H1 (cell line): ENCODE measurements around the gene NQO2. TPM values are rescaled to one million over a fixed set of nuclear protein-coding genes. Genes with fewer than 3 reads are reported as not detected.

Experiments
- CTCF ChIA-PET: fragments of 300-600 bp; sonication (Branson Sonifier 250); formaldehyde crosslinking; loops from one replicate; lab custom pipeline; 2021; ENCODE audit not compliant: partially characterized antibody; lab: Charles Lee
- POLR2A ChIA-PET: fragments of 300-600 bp; sonication (Branson Sonifier 250); formaldehyde crosslinking; loops from one replicate; lab custom pipeline; 2021; ENCODE audit warnings: inconsistent platforms; ENCODE audit not compliant: partially characterized antibody; lab: Charles Lee
- DNase-seq, 2 experiments: peaks; one replicate each; pipeline versions ENCODE4 v3.0.0 to v3.0.0-alpha.2; 2010 to 2022; ENCODE audit warnings: low spot score in 2 of 2, low read depth in 1 of 2, mixed read lengths in 1 of 2
- FAIRE-seq: peaks from 2 replicates; lab custom pipeline; 2011; peaks lifted over from hg19 to GRCh38; lab: Jason Lieb, UNC
- H2AFZ ChIP-seq: 2 replicates; pipeline ENCODE4 v1.8.1; 2012; ENCODE audit warnings: low read length, inconsistent platforms
- H2AK5ac ChIP-seq: 2 replicates; pipeline ENCODE4 v1.6.1; 2013; ENCODE audit warnings: low read depth, low read length
- H2BK120ac ChIP-seq: replicated peaks from 2 replicates; pipeline ENCODE3; 2013; ENCODE audit warnings: low read depth, low read length, inconsistent platforms
- H2BK12ac ChIP-seq: 2 replicates; pipeline ENCODE4 v1.6.1; 2013; ENCODE audit warnings: low read depth, low read length
- H2BK15ac ChIP-seq: 2 replicates; pipeline ENCODE4 v1.6.1; 2013; ENCODE audit warnings: low read length
- H2BK20ac ChIP-seq: 2 replicates; pipeline ENCODE4 v1.6.1; 2013; ENCODE audit warnings: low read length
- H2BK5ac ChIP-seq: 2 replicates; pipeline ENCODE4 v1.6.1; 2013; ENCODE audit warnings: low read depth, low read length
- H3K14ac ChIP-seq: 2 replicates; pipeline ENCODE4 v1.6.1; 2013; ENCODE audit warnings: inconsistent platforms; ENCODE audit not compliant: insufficient read length
- H3K18ac ChIP-seq: 2 replicates; pipeline ENCODE4 v1.6.1; 2013; ENCODE audit warnings: low read length; ENCODE audit errors: extremely low read depth
- H3K23ac ChIP-seq: 2 replicates; pipeline ENCODE4 v1.6.1; 2013; ENCODE audit warnings: inconsistent platforms; ENCODE audit not compliant: insufficient read length
- H3K23me2 ChIP-seq: 2 replicates; pipeline ENCODE4 v1.6.1; 2013; ENCODE audit warnings: low read depth, low read length
- H3K27ac ChIP-seq: 2 replicates; pipeline ENCODE4 v1.6.1; 2011; ENCODE audit warnings: low read depth, low read length, inconsistent platforms
- H3K27me3 ChIP-seq, 4 experiments: replicated peaks in 1 of 4; 1 replicate in 1 of 4; 2 replicates in 3 of 4; pipeline versions ENCODE4 v1.6.1 to v1.8.1; 2011 to 2013; ENCODE audit warnings: low read length in 3 of 4, mild to moderate bottlenecking in 3 of 4, inconsistent platforms in 2 of 4, mixed read lengths in 2 of 4, moderate library complexity in 1 of 4; ENCODE audit not compliant: control insufficient read depth in 3 of 4, insufficient read depth in 3 of 4; ENCODE audit errors: extremely low read depth in 1 of 4
- H3K36me3 ChIP-seq, 4 experiments: 2 replicates each; pipeline versions ENCODE4 v1.6.1 to v1.8.1; 2011 to 2013; ENCODE audit warnings: mild to moderate bottlenecking in 4 of 4, low read length in 3 of 4, moderate library complexity in 2 of 4, control low read depth in 1 of 4, inconsistent platforms in 1 of 4; ENCODE audit not compliant: insufficient read depth in 4 of 4, control insufficient read depth in 2 of 4
- H3K4ac ChIP-seq: replicated peaks from 2 replicates; pipeline ENCODE3; 2013; ENCODE audit warnings: low read length, low read depth, mixed read lengths, inconsistent platforms; ENCODE audit not compliant: insufficient read length
- H3K4me1 ChIP-seq, 4 experiments: replicated peaks in 1 of 4; 1 replicate in 1 of 4; 2 replicates in 3 of 4; pipeline versions ENCODE4 v1.6.1 to v1.8.1; 2011 to 2013; ENCODE audit warnings: low read length in 3 of 4, inconsistent platforms in 2 of 4, mixed read lengths in 1 of 4; ENCODE audit not compliant: insufficient read depth in 4 of 4, control insufficient read depth in 3 of 4
- H3K4me2 ChIP-seq, 2 experiments: 2 replicates each; pipeline versions ENCODE4 v1.6.1 to v1.8.1; 2011 to 2013; ENCODE audit warnings: low read depth in 2 of 2, low read length in 2 of 2, control low read depth in 1 of 2, inconsistent platforms in 1 of 2, mild to moderate bottlenecking in 1 of 2; ENCODE audit not compliant: insufficient read depth in 1 of 2
- H3K4me3 ChIP-seq, 4 experiments: fragments of 200-600, 300-600 bp in 1 of 4; sonication (generic), shearing (Covaris generic), sonication (Bioruptor Twin) in 1 of 4; 2 replicates each; pipeline versions ENCODE4 v1.5.1 to v1.8.1; 2011 to 2016; ENCODE audit warnings: low read length in 4 of 4, low read depth in 3 of 4, control low read depth in 2 of 4, inconsistent platforms in 2 of 4, mild to moderate bottlenecking in 2 of 4, mixed read lengths in 1 of 4, moderate library complexity in 1 of 4; ENCODE audit not compliant: insufficient read depth in 2 of 4; ENCODE audit errors: extremely low read depth in 1 of 4
- H3K56ac ChIP-seq: replicated peaks from 2 replicates; pipeline ENCODE3; 2013; ENCODE audit warnings: low read depth, mild to moderate bottlenecking, mixed read lengths, low read length, inconsistent platforms; ENCODE audit not compliant: insufficient read length
- H3K79me1 ChIP-seq: 2 replicates; pipeline ENCODE4 v1.6.1; 2013; ENCODE audit warnings: low read depth, low read length, control low read depth
- H3K79me2 ChIP-seq, 2 experiments: 2 replicates each; pipeline versions ENCODE4 v1.6.1 to v1.8.1; 2012 to 2013; ENCODE audit warnings: low read length in 2 of 2, mild to moderate bottlenecking in 2 of 2, inconsistent platforms in 1 of 2; ENCODE audit not compliant: insufficient read depth in 2 of 2, control insufficient read depth in 1 of 2
- H3K9ac ChIP-seq, 4 experiments: replicated peaks in 1 of 4; 1 replicate in 1 of 4; 2 replicates in 3 of 4; pipeline versions ENCODE4 v1.6.1 to v1.8.1; 2011 to 2013; ENCODE audit warnings: low read depth in 3 of 4, low read length in 3 of 4, control low read depth in 2 of 4, mild to moderate bottlenecking in 2 of 4, moderate library complexity in 2 of 4, inconsistent platforms in 1 of 4; ENCODE audit errors: extremely low read depth in 1 of 4
- H3K9me3 ChIP-seq, 2 experiments: 2 replicates each; pipeline versions ENCODE4 v1.6.1 to v1.8.1; 2012 to 2013; ENCODE audit warnings: mild to moderate bottlenecking in 2 of 2, moderate library complexity in 2 of 2, control low read depth in 1 of 2, inconsistent platforms in 1 of 2, low read depth in 1 of 2, low read length in 1 of 2, mixed read lengths in 1 of 2; ENCODE audit not compliant: insufficient read depth in 2 of 2
- H4K20me1 ChIP-seq, 2 experiments: replicated peaks in 1 of 2; 2 replicates each; pipeline versions ENCODE3 to v1.8.1; 2011 to 2013; ENCODE audit warnings: inconsistent platforms in 2 of 2, low read length in 2 of 2, mild to moderate bottlenecking in 1 of 2; ENCODE audit not compliant: insufficient read depth in 2 of 2, control insufficient read depth in 1 of 2
- H4K5ac ChIP-seq: 2 replicates; pipeline ENCODE4 v1.6.1; 2013; ENCODE audit warnings: low read length, low read depth, mixed read lengths, inconsistent platforms; ENCODE audit not compliant: insufficient read length
- H4K8ac ChIP-seq: 2 replicates; pipeline ENCODE4 v1.8.0; 2013; ENCODE audit warnings: mild to moderate bottlenecking, moderate library complexity, low read length, inconsistent platforms; ENCODE audit not compliant: insufficient read depth; ENCODE audit errors: extremely low read depth
- H4K91ac ChIP-seq: replicated peaks from 2 replicates; pipeline ENCODE3; 2013; ENCODE audit warnings: low read length, mixed read lengths, inconsistent platforms; ENCODE audit not compliant: insufficient read length
- CBX5 ChIP-seq: fragments of 300-800, 300-1000 bp; sonication (generic); IDR thresholded peaks from 2 replicates; pipeline ENCODE4 v1.7.1; 2016; ENCODE audit warnings: antibody characterized with exemption, low read length, low read depth
- CEBPB ChIP-seq: IDR thresholded peaks from 2 replicates; pipeline ENCODE4 v1.6.1; 2012; ENCODE audit warnings: low read depth, low read length
- CHD2 ChIP-seq: IDR thresholded peaks from 2 replicates; pipeline ENCODE4 v1.6.1; 2012; ENCODE audit warnings: low read length, improper control_type of control experiment
- CTBP2 ChIP-seq: IDR thresholded peaks from 2 replicates; pipeline ENCODE4 v1.7.0; 2011; ENCODE audit warnings: borderline replicate concordance, mild to moderate bottlenecking, moderate library complexity, mixed read lengths, low read length; ENCODE audit not compliant: insufficient read depth, insufficient read length
- JUND ChIP-seq: IDR thresholded peaks from 2 replicates; pipeline ENCODE4 v1.6.1; 2011; ENCODE audit warnings: mild to moderate bottlenecking, improper control_type of control experiment, low read length
- KDM1A ChIP-seq: fragments of 200-600, 300-600 bp; sonication (generic); IDR thresholded peaks from 2 replicates; pipeline ENCODE4 v1.7.1; 2016; ENCODE audit warnings: mild to moderate bottlenecking, low read length, borderline replicate concordance
- KDM5A ChIP-seq: fragments of 200-600 bp; IDR thresholded peaks from 2 replicates; pipeline ENCODE4 v1.7.1; 2012; ENCODE audit warnings: mild to moderate bottlenecking, low read length, inconsistent platforms, mixed read lengths
- RAD21 ChIP-seq, 2 experiments: IDR thresholded peaks in 1 of 2; conservative IDR thresholded peaks in 1 of 2; 2 replicates each; pipeline ENCODE4 v1.6.1; 2011; ENCODE audit warnings: low read depth in 2 of 2, low read length in 2 of 2, improper control_type of control experiment in 1 of 2, inconsistent platforms in 1 of 2, mild to moderate bottlenecking in 1 of 2, moderate library complexity in 1 of 2
- RBBP5 ChIP-seq: IDR thresholded peaks from 2 replicates; pipeline ENCODE4 v1.7.1; 2012; ENCODE audit warnings: low read depth, mild to moderate bottlenecking, inconsistent platforms, low read length, moderate library complexity, borderline replicate concordance
- RNF2 ChIP-seq: fragments of 200-900, 300-1000 bp; sonication (generic); IDR thresholded peaks from 2 replicates; pipeline ENCODE4 v1.7.1; 2016; ENCODE audit warnings: borderline replicate concordance, low read depth, mild to moderate bottlenecking, antibody characterized with exemption, low read length; ENCODE audit not compliant: poor library complexity, severe bottlenecking; ENCODE audit errors: missing control alignments
- SUZ12 ChIP-seq: fragments of 200-600 bp; sonication (generic); IDR thresholded peaks from 2 replicates; pipeline ENCODE4 v1.6.1; 2012; ENCODE audit warnings: mild to moderate bottlenecking, inconsistent platforms, low read length, moderate library complexity, mixed read lengths
- TAF7 ChIP-seq: optimal IDR thresholded peaks from 2 replicates; pipeline ENCODE3; 2011; ENCODE audit warnings: low read depth, mild to moderate bottlenecking, inconsistent platforms, low read length, moderate library complexity, borderline replicate concordance
- WGBS, 2 experiments: shearing (Covaris generic) in 1 of 2; methylation state at CpG; one replicate each; pipeline versions ENCODE4 v1.1.6 to v1.1.7; 2013 to 2015; ENCODE audit warnings: low lambda C conversion rate in 2 of 2, mixed read lengths in 2 of 2, inconsistent platforms in 1 of 2, low coverage in 1 of 2, missing lambda C conversion rate in 1 of 2; ENCODE audit not compliant: insufficient replicate concordance in 2 of 2, insufficient coverage in 1 of 2, insufficient read length in 1 of 2; ENCODE audit errors: extremely low coverage in 1 of 2, missing lambda C conversion rate in 1 of 2; 5-methylcytosine and 5-hydroxymethylcytosine counted together
- polyA plus RNA-seq, 7 experiments: library from polyadenylated mRNA; depleted of rRNA in 3 of 7; stranded (reverse) in 5 of 7; unstranded in 2 of 7; fragments of >200 nt in 5 of 7; fragments of 200-250 nt in 2 of 7; gene quantifications; 1 replicate in 5 of 7; 2 replicates in 1 of 7; 4 replicates in 1 of 7; pipeline versions ENCODE4 v1.2.1 to v1.2.3, GENCODE V29; 2011 to 2013; ENCODE audit warnings: missing spikeins in 2 of 7, mixed read lengths in 2 of 7
- total RNA-seq: library from RNA; stranded (reverse); fragmentation: NEBNext Ultra II Directional; extraction: Animal tissue kit (Norgen Biotek cat#: 25700); gene quantifications from 2 replicates; pipeline ENCODE4 v1.2.1, GENCODE V29; 2021

Gene NQO2
- total and polyA plus RNA-seq, 2 of the 8 experiments (the other 6 are each of a cell fraction or from before 2014, with no cell fraction given) = 135 to 168 TPM

- Histone ChIP-seq H2BK20ac (no peak overlapping the region), H2AK5ac (no peak overlapping the region), H3K4me1 (peaks cover 7 to 24% (median 12%) of the 10 kb centered on the region in 4 experiments; a peak in 6 of 7 replicates), H3K79me2 (no peaks in the 10 kb centered on the region), H3K23me2 (peaks cover 4% of the 10 kb centered on the region), H4K5ac (no peak overlapping the region), H2BK12ac (no peak overlapping the region; the same call in 1 of the 2 replicates), H3K14ac (no peak overlapping the region), H3K79me1 (no peaks in the 10 kb centered on the region), H2AFZ (no peak overlapping the region), H4K8ac (no peak overlapping the region), H3K18ac (peak overlapping the region; percentile 71; the same call in 1 of the 2 replicates), H3K9me3 (no peaks in the 10 kb centered on the region), H3K4me2 (peak overlapping the region in 1 of 2 experiments; percentile 88; a peak in 2 of 4 replicates), H2BK15ac (no peak overlapping the region), H3K36me3 (no peaks in the 10 kb centered on the region), H3K23ac (no peak overlapping the region), H3K9ac (no peak overlapping the region), H3K27ac (peak overlapping the region; percentile 99), H2BK5ac (peak overlapping the region; percentile 96), H4K91ac (no peak overlapping the region), H3K4ac (no peak overlapping the region), H3K27me3 (no peaks in the 10 kb centered on the region), H3K4me3 (no peak overlapping the region), H2BK120ac (no peak overlapping the region), H4K20me1 (no peaks in the 10 kb centered on the region), H3K56ac (no peak overlapping the region)
- WGBS, 2 experiments = 87% methylated on average over 10 of the region's 10 CpGs; no CpG with 5 or more reads in 1 of the 2 experiments
- ChIA-PET CTCF (interaction anchor here (0.8 to 7.3 kb wide), 11 partner anchors 19 to 260 kb away, joined by 3 to 142 read pairs (median 4); no protein-coding TSS in a partner anchor), POLR2A (interaction anchor here (0.9 to 5.0 kb wide), 15 partner anchors 10 to 237 kb away, joined by 3 to 47 read pairs (median 6); partner anchors contain the start of genes NQO2, RIPK1 and SERPINB6)
- FAIRE-seq (no peak), DNase-seq (no peak)
- TF ChIP-seq CEBPB (no peak), KDM5A (no peak), TAF7 (no peak), CBX5 (no peak), RBBP5 (no peak), CHD2 (no peak), CTBP2 (no peak), JUND (no peak), SUZ12 (no peak), RNF2 (no peak), KDM1A (no peak), RAD21 (IDR thresholded peaks at IDR 0.05 in 1 of 2, conservative IDR thresholded peaks at IDR 0.05 in 1 of 2; ENCODE audit: low read depth in 2 of 2, low read length in 2 of 2) (no peak)
Observed at GRCh38 chr6:2990932-2991506, 8.7 kb upstream of the NQO2 start.
